Activated CD4-positive, CD25-positive, alpha-beta regulatory T cell (primary cell): ENCODE data around the gene RPS6KA5.
"Not testable (repeated sequence)": the region's sequence is repeated elsewhere in the genome, so short reads cannot be mapped to it uniquely, and the experiment has no call there.

Experiments
- DNase-seq, 4 experiments: peaks; one replicate each; lab custom pipeline; 2025; lab: John Stamatoyannopoulos, UW

Gene RPS6KA5

DNA sequence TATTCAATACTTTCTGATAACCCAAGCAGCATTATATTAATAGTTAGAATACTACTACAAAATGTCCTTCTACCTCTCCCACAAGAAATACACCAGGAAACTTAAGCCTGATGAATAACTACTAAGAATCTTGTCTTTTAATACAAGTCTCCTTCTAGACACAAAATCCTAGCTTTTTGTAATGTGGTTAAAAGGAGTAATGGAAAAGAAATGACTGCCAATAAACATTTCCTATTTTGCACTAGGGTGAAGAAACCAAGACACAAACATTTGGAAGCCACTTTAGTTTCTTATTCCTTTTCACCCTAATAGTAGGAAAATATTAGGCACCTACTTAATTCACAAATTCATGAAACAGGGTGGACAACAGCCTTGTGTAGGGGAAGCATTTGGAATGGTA, 192.9 kb downstream of the RPS6KA5 start:
- no peak for DNase-seq

DNA sequence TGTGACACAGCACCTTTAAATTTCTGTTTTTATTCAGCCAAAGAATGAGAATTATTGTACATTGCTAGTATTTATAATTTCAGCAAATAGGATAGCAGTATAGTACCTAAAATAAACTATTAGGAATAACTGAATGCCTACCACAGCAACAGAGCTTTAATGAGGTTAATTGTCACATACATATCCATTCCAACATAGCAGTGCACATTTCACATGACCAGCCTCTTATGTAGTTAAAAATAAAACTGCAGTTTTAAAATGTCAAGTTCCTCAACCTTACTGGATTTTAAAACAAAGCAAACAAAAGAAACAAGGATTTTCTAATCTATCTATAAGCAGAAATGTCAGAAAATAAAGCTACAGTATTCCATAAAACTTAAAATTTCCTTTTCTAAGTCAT, 193.6 kb downstream of the RPS6KA5 start:
- DNase-seq: no peak

DNA sequence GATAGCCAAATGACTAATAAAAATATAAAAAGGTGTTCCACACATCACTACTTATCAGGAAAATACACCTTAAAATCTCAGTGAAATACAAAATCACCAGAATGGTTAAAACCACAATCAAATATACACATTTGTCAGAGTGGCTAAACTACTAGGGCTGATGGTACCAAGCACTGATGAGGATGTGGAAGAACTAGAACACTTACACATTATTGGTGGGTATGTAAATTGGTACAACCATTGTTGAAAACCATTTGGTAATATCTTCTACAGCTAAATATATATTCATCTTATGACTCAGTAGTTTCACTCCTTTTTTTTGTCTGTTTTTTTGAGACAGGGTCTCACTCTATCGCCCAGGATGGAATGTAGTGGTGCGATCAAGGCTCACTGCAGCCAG, 195.7 kb downstream of the RPS6KA5 start:
- DNase-seq: no peak

DNA sequence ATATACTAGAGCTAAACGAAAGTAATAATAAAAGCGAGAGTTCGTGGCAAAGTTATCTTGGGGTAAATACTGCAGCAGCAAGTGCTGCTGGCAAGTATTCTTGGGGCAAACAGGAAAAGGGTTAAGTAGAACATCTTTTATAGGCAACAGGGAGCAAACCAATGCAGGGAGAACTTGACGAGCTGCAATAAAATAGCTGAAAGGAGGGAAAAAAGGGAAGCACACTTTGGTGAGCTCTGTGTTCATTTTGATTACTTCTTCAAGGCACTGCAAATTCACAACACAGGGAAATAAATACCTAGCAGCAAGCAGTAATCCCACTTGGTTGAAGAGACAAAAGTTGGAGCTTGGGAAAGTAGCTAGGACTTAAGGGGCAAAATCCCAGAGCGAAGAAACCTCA, 201.9 kb downstream of the RPS6KA5 start:
- DNase-seq: no peak

DNA sequence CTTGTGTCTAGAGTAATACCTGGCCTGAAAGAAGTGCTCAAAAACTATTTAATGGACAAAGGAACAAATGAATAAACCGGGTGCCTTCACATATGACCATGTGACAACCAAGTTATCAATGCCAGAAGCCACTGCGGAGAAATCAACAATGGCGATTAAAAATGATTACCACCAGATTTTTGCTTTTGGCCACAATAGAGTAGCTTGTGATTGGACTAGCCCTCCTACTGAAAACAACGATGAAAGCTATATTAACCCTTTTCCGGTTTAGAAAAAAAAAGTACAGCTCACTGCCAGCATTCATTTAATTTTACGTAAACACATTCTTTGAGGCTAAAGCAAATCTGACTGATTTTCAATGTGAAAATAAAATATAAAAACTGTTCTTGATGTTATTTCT, 202.6 kb downstream of the RPS6KA5 start:
- DNase-seq: no peak

DNA sequence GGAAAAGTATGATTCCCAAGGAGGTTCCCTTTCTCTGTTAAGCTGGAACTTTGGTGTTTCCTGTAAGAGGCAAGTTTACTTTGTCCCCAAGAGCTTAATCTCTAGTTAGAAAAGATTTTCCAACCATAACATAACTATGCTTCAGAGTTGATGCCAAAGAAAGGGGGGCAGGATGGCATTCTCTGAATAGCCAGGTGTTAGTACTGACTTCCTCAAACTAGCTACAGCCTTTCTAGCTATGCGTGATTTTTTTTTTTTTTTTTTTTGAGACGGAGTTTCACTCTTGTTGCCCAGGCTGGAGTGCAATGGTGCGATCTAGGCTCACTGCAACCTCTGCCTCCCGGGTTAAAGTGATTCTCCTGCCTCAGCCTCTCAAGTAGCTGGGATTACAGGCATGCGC, 204.3 kb downstream of the RPS6KA5 start:
- not testable (repeated sequence) for DNase-seq

DNA sequence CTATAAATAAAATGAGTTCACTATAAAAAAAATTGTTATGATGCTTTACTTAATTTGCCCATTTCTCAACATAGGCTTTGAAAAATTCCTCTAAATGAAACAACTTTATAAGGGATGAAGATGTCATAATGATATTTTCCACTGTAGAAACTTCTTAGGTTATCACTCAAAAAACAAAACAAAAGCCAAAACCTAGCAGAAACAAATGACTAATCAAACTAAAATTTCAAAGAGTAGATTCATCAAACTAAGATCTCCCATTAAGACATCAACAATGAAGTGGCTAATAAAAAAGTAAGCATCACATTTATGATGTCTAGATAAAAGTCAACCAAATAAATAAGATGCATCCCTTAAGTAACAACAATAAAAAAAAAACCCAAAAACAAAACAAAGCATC, 207.3 kb downstream of the RPS6KA5 start:
- no peak for DNase-seq

DNA sequence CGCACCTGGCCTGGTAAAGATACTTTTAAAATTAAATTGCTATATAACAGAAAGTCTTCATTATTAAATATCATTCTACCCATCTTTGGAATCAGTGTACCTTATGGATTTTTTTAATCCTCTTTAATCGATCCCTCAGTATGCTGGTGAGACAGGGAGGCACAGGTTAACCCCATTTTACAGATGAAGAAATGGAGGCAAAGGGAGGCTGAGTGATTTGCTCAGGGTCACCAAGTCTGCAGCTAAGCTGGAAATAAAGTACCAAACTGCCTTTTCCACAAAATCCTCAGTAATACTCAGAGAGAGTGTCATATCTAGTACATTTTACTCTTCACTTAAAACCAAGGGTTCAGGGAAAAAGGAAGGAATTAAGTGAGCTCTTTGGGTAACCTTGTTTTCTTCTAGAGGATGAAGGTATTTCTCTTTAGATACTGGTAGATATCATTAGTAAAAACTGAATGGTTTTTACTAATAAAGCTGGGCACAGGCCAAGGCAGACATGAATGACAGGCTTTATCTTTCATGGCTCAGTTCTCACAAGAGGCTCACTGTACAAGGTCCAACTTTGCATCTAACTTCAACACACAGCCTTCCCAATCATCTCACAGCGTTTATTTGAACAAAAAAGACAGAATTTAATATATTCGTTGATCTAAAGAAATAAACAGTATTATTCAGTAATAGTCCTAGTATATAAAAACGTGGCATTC, 209.0 kb downstream of the RPS6KA5 start:
- DNase-seq: no peak

DNA sequence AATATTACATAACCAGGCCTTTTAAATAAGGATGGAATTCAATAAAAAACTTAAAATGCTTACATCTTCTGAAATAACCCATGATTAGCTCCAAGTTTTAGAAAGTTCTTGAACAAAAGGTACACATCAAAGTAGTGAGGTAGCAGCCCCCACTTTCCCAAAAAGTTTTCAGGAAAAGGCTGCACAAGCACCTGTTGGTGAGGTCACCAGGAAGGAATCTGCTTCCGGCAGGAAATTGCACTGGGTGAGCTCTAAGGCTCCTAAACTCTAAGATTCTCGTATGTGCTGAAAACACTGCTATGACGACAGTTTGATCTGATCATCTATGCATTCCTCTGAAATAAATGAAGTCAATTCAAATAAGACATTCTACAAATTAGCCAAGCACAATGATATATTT, 210.0 kb downstream of the RPS6KA5 start:
- no peak for DNase-seq

DNA sequence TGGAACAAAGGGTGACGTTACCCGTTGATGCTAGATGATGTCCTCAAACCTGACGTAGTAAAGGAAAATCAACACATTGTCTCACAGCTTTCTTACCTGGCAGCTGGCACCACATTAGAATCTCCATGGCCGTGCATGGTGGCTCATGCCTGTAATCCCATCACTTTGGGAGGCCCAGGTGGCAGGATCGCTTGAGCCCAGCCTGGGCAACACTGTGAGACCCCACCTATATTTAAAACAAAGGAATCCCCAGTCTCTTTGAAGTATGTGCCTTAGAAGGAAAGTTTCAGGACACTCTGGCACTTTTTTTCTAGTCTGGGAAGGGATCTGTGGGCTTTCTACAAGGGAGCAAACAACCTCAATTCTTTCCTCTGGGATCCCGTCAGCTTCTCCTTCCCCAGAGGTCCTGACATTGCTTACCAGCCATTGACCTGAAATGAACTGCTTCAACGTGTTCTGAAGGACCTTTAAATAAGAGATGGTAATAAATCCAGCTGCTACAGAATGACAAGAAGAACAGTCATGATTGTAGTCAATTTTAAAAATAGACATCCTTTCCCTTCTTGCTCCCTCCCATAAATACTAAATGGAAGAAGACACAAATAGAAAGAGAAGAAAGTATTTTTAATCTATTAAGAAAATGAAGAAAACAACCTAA, 210.5 kb downstream of the RPS6KA5 start:
- no peak for DNase-seq

DNA sequence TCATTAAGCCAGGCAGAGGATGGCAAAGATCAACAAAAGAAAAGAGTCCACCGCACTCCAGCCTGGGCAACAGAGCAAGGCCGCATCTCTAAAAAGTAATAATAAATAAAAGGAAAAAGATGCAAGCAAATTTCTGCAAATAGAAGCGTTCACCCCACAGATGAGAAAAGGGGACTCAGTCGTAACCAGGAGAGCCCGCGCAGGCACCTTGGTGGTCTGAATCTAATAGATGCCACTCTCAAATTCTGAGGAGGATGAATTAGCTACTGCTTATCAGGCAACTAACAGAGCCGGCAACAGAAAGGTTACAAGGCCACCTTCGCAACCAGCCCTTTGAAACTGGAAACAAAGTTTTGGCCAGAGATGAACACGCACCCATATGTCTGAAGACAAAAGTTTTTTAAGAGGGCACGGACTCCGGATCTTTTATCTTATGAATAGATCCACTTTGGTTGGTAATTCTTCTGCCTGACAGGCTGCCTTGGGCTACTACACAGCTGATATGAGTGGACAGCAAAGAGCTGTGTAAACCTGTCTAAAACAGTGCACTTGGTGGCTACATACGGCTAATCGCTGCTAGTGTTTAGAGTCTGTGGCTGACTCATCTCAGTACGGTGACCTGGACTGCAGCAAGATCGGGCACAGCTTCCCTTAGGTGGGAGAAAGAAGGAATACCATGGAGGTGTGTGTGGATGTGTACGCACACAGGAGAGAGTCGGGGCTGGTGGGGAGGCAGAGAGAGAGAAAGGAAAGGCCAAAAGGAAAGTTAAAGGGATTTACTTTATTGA, 211.3 kb downstream of the RPS6KA5 start:
- DNase-seq: no peak

DNA sequence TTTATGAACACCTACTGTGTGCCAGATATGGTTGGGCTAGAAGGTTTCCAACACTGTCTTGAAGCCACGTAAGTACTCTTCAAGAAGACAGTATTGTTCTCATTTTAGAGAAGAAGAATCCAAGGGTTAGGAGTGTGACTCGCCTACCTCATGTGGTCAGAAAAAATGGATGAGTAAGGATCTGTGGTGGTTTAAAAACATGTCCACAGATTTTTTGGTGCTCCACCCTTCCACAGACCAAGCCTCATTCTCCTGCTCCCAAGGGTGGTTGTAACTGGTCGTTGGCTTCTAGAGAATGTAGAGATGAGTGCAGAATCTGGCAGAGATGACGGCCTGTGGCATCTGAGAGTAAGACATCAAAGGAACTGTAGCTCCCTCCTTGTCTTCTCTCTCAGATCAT, 213.9 kb downstream of the RPS6KA5 start:
- DNase-seq: no peak

DNA sequence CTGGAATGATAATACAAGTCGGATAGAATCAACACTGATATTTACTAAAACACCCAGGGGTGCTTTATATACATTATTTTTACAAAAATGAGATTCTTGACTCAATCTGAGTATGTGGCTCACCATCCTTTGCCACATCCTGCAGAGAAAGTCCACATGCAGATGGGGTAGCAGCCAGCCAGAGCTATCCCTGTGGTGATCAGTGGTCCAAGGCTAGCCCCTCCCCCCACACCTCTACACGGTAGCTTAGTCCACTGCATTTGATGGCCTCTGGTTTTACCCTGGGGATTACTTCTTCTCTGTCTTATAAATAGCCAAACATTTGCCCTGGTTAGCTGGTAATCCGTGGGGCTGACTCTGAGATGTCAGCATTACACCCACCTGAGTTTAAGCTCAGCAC, 216.1 kb downstream of the RPS6KA5 start:
- DNase-seq: no peak

DNA sequence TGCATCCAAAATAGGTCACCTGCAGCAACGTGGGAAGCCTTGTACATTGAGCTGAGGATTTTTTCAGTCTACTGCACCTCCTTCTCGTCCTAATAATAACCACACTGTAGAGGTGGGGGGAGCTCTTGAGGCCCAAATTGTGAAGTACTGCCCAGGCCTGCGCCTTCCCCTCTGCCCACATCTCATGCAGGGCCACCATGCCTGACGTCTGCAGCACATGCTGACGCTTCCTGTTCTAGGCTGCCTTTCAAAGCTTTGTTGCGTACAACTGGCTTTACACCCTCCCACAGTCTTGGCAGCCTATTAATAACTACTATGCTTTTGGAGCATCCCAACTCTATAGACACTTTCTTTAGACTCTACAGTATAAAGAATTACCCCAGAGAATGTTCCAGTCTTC, 217.7 kb downstream of the RPS6KA5 start:
- DNase-seq: no peak

DNA sequence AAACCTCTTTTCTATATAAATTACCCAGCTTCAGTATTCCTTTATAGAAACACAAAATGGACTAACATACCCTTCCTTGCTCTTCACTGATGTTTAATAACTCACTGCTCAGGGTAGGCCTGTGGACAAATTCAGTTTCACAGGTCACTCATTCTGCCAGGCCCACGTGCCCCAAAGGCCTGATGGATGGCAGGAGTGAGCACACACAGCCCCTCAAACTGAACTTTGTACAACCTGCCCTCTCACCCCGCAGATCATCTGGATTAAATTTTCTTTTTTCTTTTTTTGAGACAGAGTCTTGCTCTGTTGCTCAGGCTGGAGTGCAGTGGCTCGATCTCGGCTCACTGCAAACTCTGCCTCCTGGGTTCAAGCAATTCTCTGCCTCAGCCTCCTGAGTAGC, 219.8 kb downstream of the RPS6KA5 start:
- not testable (repeated sequence) for DNase-seq

DNA sequence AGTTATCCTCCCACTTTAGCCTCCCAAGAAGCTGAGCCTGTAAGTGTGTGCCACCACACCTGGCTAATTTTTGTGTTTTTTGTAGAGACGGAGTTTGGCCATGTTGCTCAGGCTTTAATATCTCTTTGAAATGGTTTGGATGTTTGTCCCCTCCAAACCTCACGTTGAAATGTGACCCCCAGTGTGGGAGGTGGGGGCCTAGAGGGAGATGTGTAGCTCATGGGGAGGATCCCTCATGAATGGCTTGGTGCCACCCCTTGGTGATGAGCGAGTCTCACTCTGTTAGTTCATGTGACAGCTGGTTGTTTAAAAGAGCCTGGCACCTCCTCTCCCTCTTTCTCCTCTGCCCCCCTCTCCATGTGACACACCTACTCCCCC, 220.6 kb downstream of the RPS6KA5 start:
- no peak for DNase-seq

DNA sequence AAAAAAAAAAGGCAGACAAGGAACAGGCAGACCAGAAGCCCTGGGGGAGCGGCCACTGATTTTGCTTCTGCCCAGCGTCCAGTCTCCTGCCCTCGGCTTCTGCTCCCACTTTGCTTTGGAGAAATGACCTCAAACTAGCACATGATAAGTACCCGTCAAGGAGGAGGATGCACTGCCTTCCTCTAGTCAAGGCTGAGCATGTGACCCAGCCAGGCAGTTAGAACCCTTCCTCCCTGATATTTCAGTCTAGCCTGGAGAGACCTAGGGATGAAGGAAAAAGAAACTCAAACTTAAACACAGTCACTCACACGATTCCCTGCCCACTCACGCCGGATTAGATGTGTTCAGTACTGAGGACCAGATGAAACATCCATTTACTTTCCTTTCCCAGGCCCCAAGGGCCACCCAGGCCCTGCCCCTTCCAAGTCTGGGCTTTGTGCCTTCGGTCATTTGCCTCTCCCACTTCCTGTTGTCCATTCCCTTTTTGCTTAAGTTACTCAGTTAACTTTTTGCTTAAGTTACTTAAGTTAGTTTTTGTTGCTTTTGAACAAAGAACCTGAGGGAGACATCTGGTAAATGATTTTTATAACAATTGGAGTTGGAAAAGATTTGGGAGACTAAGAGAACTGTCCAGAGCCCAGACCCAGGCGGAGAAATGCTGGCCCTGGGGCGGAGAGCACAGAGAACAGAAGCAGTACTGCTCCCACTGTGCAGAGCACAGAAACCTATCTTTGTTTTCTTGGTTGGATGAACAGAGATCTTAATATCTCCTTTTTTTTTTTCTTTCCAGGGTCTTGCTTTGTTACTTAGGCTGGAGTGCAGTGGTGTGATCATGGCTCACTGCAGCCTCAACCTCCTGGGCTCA, 221.2 kb downstream of the RPS6KA5 start:
- DNase-seq: no peak

DNA sequence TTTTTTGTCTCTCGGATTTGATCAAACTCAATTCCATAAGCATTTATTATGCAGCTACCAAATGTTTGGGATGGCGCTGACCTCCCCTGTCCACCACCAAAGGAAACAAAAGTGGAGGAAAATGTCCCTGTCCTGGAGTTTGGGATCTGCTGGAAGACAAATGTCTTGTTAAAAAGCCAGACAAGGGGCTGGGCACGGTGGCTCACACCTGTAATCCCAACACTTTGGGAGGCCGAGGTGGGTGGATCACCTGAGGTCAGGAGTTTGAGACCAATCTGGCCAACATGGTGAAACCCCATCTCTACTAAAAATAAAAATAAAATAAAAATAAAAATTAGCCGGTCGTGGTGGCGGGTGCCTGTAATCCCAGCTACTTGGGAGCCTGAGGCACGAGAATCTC, 221.9 kb downstream of the RPS6KA5 start:
- DNase-seq: not testable (repeated sequence)

DNA sequence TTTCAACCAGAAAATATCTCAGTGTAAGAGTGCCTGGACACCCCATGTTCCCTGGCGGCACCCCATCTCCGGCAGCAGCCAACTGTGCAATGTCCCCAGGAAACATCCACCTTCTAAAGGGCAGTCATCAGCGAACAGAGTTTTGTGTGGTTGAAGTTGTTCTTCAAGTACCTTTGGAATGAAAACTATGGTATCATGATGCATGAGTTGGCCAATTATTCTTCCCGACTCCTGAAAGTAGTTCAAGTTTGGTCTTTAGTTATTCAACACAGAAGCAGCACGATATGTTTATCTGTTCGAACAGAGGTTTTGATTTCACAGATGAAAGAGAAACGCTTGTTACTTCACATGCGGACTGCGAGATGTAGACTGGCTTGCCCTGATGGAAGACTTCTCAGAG, 223.1 kb downstream of the RPS6KA5 start:
- no peak for DNase-seq

DNA sequence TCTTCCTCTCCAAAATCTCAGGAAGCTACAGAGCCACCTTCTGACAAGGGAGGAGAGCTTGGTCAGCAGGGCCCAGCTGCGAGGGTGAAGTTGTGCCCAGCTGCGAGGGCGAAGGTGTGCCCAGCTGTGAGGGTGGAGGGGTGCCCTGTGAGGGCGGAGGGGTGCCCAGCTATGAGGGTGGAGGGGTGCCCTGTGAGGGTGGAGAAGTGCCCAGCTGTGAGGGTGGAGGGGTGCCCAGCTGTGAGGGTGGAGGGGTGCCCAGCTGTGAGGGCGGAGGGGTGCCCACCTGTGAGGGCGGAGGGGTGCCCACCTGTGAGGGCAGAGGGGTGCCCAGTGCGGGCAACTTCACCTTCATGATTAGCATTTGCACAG, 223.8 kb downstream of the RPS6KA5 start:
- no peak for DNase-seq

DNA sequence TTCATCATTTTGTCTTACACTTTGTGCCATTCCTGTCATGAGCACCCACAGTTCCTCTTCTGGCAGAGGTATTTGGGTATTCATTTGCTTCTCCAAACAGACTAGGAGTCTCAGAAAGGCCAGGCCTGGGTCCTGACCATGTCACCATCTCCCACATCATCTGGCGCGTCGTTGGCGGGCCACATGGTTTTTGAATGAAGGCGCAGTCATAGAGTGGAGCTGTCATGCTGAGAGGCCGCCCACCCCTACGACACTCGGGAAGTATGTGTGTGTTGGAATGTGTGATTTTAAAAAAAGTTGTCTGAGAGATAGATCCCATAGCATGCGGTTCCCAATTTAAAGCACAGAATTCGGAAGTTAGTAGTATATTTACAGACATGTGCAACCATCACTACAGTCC, 228.6 kb downstream of the RPS6KA5 start:
- DNase-seq: no peak

DNA sequence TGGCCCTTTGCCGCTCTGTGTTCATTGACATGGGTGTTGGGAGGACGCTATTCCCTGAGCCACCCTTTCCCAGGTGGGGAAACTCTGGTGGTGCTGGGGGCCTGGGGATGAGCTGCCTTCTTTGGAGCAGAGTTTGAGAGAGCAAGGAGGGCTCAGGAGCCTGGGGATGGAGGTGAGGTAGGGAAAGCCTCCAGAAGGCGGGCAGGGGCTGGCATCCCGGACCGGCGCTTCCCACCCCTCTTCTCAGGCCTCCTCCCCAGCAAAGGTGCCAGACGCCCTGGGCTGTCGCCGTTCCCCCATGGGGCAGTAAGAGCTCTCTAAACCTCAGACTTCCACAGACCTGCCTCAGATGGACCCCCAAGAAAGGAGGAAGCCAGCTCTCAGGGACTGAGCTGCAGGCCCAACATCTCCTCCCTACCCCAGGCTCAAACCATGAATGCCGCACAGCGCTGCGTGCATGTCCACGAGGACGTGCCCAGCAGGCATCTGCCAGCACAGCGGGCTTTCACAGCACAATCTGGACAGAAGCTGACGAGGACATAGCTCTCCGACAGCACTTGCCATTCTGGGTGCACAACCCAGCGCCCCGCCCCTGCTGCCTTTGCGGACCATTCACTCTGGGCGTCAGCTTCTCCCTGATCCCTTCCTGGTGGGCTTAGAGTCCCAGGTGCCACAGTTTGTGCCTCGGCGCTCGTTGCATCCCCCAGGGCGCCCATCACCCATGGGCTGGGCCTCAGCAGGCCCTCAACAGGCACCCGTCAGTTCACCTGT, 229.3 kb downstream of the RPS6KA5 start:
- DNase-seq: no peak
